B cell (primary cell): ENCODE data around the gene LRP1. TPM values are rescaled to one million over a fixed set of nuclear protein-coding genes. Genes with fewer than 3 reads are reported as not detected.

ENCODE experiments used
- ATAC-seq: fragments of 200-7000 bp; cut with Tn5 transposase; one replicate; pipeline ENCODE4 v1.10.0; 2021; ENCODE audit warnings: low read depth, mild to moderate bottlenecking, moderate number of reproducible peaks, moderate library complexity
- CTCF ChIA-PET: fragments of 350-600 bp; sonication (Branson Sonifier 250); formaldehyde crosslinking; loops from one replicate; lab custom pipeline; 2021; ENCODE audit warnings: antibody characterized with exemption, inconsistent platforms; lab: Charles Lee
- POLR2A ChIA-PET: fragments of 350-600 bp; sonication (Branson Sonifier 250); formaldehyde crosslinking; loops from one replicate; lab custom pipeline; 2021; ENCODE audit warnings: antibody characterized with exemption; lab: Charles Lee
- DNase-seq: peaks from one replicate; pipeline ENCODE4 v3.0.0; 2013
- H2AFZ ChIP-seq: 2 replicates; pipeline ENCODE4 v1.6.1; 2012; ENCODE audit warnings: mild to moderate bottlenecking, low read depth, low read length; ENCODE audit not compliant: insufficient read depth, poor library complexity, severe bottlenecking
- H3K27ac ChIP-seq, 2 donors: 1 replicate in 1 of 2; 2 replicates in 1 of 2; pipeline ENCODE4 v1.5.1; 2012 to 2013; ENCODE audit warnings: low read length in 2 of 2, mild to moderate bottlenecking in 2 of 2, moderate library complexity in 1 of 2
- H3K27me3 ChIP-seq, 4 experiments: fragments of 200-600 bp in 1 of 4; sonication (generic) in 1 of 4; replicated peaks in 1 of 4; 1 replicate in 2 of 4; 2 replicates in 2 of 4; pipeline versions ENCODE4 v1.6.1 to v1.7.0; 2013 to 2016; ENCODE audit warnings: low read length in 3 of 4, mild to moderate bottlenecking in 2 of 4, mixed read lengths in 1 of 4, moderate library complexity in 1 of 4; ENCODE audit not compliant: insufficient read depth in 4 of 4, control insufficient read depth in 3 of 4; ENCODE audit errors: control extremely low read depth in 1 of 4
- H3K36me3 ChIP-seq, 2 experiments: replicated peaks in 1 of 2; 1 replicate in 1 of 2; 2 replicates in 1 of 2; pipeline versions ENCODE4 v1.6.1 to v1.7.1; 2013; ENCODE audit warnings: low read length in 1 of 2; ENCODE audit not compliant: insufficient read depth in 2 of 2, control insufficient read depth in 1 of 2; ENCODE audit errors: control extremely low read depth in 1 of 2, extremely low read depth in 1 of 2
- H3K4me1 ChIP-seq, 2 donors: fragments of 200-600 bp in 1 of 2; sonication (generic) in 1 of 2; 1 replicate in 1 of 2; 2 replicates in 1 of 2; pipeline versions ENCODE4 v1.5.1 to v1.6.1; 2013 to 2017; ENCODE audit warnings: low read length in 2 of 2; ENCODE audit not compliant: control insufficient read depth in 2 of 2, insufficient read depth in 2 of 2
- H3K4me2 ChIP-seq: replicated peaks from 2 replicates; pipeline ENCODE3; 2012; ENCODE audit warnings: mild to moderate bottlenecking, low read depth, low read length; ENCODE audit not compliant: poor library complexity, severe bottlenecking
- H3K4me3 ChIP-seq, 5 experiments: fragments of 200-600 bp in 1 of 5; sonication (generic) in 1 of 5; 1 replicate in 3 of 5; 2 replicates in 2 of 5; pipeline versions ENCODE4 v1.5.1 to v1.7.0; 2011 to 2016; ENCODE audit warnings: low read length in 4 of 5, mild to moderate bottlenecking in 4 of 5, low read depth in 2 of 5, control low read depth in 1 of 5, moderate library complexity in 1 of 5; ENCODE audit not compliant: insufficient read depth in 1 of 5; ENCODE audit errors: control extremely low read depth in 1 of 5, extremely low read depth in 1 of 5
- H3K79me2 ChIP-seq: fragments of 200-600 bp; sonication (generic); one replicate; pipeline ENCODE4 v1.6.0; 2016; ENCODE audit warnings: low read length; ENCODE audit not compliant: control insufficient read depth, insufficient read depth
- H3K9ac ChIP-seq: fragments of 200-600 bp; sonication (generic); 2 replicates; pipeline ENCODE4 v1.6.1; 2017; ENCODE audit warnings: mild to moderate bottlenecking, low read length, moderate library complexity
- H3K9me3 ChIP-seq, 3 donors: one replicate each; pipeline versions ENCODE4 v1.6.1 to v1.7.1; 2013; ENCODE audit warnings: low read length in 2 of 3; ENCODE audit not compliant: control insufficient read depth in 2 of 3, insufficient read depth in 1 of 3; ENCODE audit errors: control extremely low read depth in 1 of 3
- H4K20me1 ChIP-seq: 2 replicates; pipeline ENCODE4 v1.6.0; 2012; ENCODE audit warnings: mild to moderate bottlenecking, low read length; ENCODE audit not compliant: insufficient read depth, control insufficient read depth, poor library complexity, severe bottlenecking
- H3K27ac Mint-ChIP-seq: one replicate; pipeline ENCODE4 v1.8.0; 2021; ENCODE audit warnings: mixed read lengths
- H3K27me3 Mint-ChIP-seq: one replicate; pipeline ENCODE4 v1.8.0; 2021; ENCODE audit warnings: mixed read lengths
- H3K4me1 Mint-ChIP-seq: one replicate; pipeline ENCODE4 v1.8.0; 2021; ENCODE audit warnings: mixed read lengths
- H3K4me3 Mint-ChIP-seq: one replicate; pipeline ENCODE4 v1.8.0; 2021; ENCODE audit warnings: mixed read lengths
- H3K9me3 Mint-ChIP-seq: one replicate; pipeline ENCODE4 v1.8.0; 2022; ENCODE audit warnings: mixed read lengths; ENCODE audit not compliant: insufficient read depth
- EZH2 ChIP-seq: IDR thresholded peaks from 2 replicates; pipeline ENCODE4 v1.6.1; 2012; ENCODE audit warnings: borderline replicate concordance, low read depth, mild to moderate bottlenecking, moderate library complexity, low read length; ENCODE audit not compliant: insufficient read depth, poor library complexity, severe bottlenecking
- WGBS: methylation state at CpG from one replicate; pipeline ENCODE4 v1.1.5; 2013; ENCODE audit warnings: missing lambda C conversion rate; ENCODE audit not compliant: insufficient coverage; 5-methylcytosine and 5-hydroxymethylcytosine counted together
- intact Hi-C: fragments of 100-400 bp; cut with micrococcal nuclease; formaldehyde crosslinking; loops from one replicate; pipeline ENCODE4 v1.10.0; 2022
- polyA plus RNA-seq: library from polyadenylated mRNA; depleted of rRNA; stranded (reverse); fragments of >200 nt; gene quantifications from 2 replicates; pipeline ENCODE4 v1.2.3, GENCODE V29; 2012
- total RNA-seq, 2 donors: library from RNA; stranded (reverse); fragments of 120-200 nt in 1 of 2; gene quantifications; 1 replicate in 1 of 2; 2 replicates in 1 of 2; pipeline versions ENCODE4 v1.2.3 to v1.2.4, GENCODE V29; 2013 to 2022
- TF ChIP-seq, protein P1 (sequence below): fragments of 200-600 bp; IDR thresholded peaks from one replicate; pipeline ENCODE4 v1.8.0; 2022; ENCODE audit warnings: antibody characterized with exemption, mild to moderate bottlenecking

LRP1 gene
- total and polyA plus RNA-seq, 2 donors (not counting 1 experiment from before 2014, with no cell fraction given), result 2.0 to 4.1 TPM

DNA sequence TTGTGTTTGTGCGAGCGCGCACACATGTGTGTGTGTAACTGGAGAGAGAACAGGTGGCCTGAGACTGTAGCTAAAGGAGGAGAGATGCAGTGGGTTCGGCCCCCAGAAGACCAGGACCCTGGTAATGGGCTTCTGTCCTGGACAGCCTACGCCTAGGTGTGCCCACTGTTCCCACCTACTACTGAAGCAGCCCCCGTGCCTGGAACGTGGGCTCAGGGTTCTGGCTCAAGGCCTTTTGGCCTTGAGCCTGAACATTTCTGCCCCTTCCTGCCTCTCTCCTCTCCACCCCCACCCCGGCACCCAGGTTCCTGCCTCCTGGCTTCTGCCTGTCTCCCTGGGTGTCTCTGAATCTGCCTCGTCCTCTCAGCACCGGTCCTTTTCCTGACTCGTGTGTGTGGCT lies 86.8 kb downstream of the LRP1 start:
- no peaks in the 10 kb centered on the region for H3K36me3 ChIP-seq
- Mint-ChIP-seq H3K9me3 (no peaks in the 10 kb centered on the region), H3K4me3 (peak overlapping the region; percentile 82), H3K27ac (peak overlapping the region; percentile 80), H3K4me1 (peaks cover 57% of the 10 kb centered on the region), H3K27me3 (peaks cover 41% of the 10 kb centered on the region)
- H3K4me1 ChIP-seq, result peaks cover 57 to 58% of the 10 kb centered on the region in 2 donors
- ATAC-seq (no peak), DNase-seq (no peak)
- intact Hi-C loops, result no loop called here
- H3K27me3 ChIP-seq, result peaks cover 0 to 70% (median 29%) of the 10 kb centered on the region in 4 experiments
- ChIA-PET POLR2A (interaction anchor here (3.3 to 5.6 kb wide), 2 partner anchors 14 to 25 kb away, joined by 28 to 110 read pairs; partner anchors contain the start of gene SHMT2), CTCF (interaction anchor here (0.6 to 8.8 kb wide), 7 partner anchors 22 to 587 kb away, joined by 4 to 838 read pairs (median 8); partner anchors contain the start of genes INHBE, SHMT2 and STAC3)
- peak overlapping the region; percentile 94 for H3K4me2 ChIP-seq
- TF ChIP-seq, protein P1, sequence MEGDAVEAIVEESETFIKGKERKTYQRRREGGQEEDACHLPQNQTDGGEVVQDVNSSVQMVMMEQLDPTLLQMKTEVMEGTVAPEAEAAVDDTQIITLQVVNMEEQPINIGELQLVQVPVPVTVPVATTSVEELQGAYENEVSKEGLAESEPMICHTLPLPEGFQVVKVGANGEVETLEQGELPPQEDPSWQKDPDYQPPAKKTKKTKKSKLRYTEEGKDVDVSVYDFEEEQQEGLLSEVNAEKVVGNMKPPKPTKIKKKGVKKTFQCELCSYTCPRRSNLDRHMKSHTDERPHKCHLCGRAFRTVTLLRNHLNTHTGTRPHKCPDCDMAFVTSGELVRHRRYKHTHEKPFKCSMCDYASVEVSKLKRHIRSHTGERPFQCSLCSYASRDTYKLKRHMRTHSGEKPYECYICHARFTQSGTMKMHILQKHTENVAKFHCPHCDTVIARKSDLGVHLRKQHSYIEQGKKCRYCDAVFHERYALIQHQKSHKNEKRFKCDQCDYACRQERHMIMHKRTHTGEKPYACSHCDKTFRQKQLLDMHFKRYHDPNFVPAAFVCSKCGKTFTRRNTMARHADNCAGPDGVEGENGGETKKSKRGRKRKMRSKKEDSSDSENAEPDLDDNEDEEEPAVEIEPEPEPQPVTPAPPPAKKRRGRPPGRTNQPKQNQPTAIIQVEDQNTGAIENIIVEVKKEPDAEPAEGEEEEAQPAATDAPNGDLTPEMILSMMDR, result no peak
- TF ChIP-seq EZH2, result no peak
- peak overlapping the region in 1 of 2 donors; percentile 80 for H3K27ac ChIP-seq
- WGBS, result 43% methylated on average over 8 of the region's 11 CpGs
- H4K20me1 ChIP-seq, result peaks cover 8% of the 10 kb centered on the region
- H2AFZ ChIP-seq, result no peak overlapping the region
- H3K9ac ChIP-seq, result no peak overlapping the region
- H3K79me2 ChIP-seq, result no peaks in the 10 kb centered on the region
- no peak overlapping the region for H3K4me3 ChIP-seq
- peaks cover 0 to 18% (median 0%) of the 10 kb centered on the region in 3 donors for H3K9me3 ChIP-seq

GRCh38 chr12:57215668-57216013 lies 87.4 kb downstream of the LRP1 start:
- DNase-seq (peak; percentile 77), ATAC-seq (peak; percentile 31)
- Histone ChIP-seq H3K79me2 (no peaks in the 10 kb centered on the region), H3K27ac (peak overlapping the region; percentile 79 to 80), H3K9ac (peak overlapping the region; percentile 65), H3K36me3 (no peaks in the 10 kb centered on the region), H2AFZ (peak overlapping the region; percentile 65), H3K4me3 (peak overlapping the region in 4 of 5 experiments; percentile 49 to 60 (median 52)), H4K20me1 (peaks cover 8% of the 10 kb centered on the region), H3K27me3 (peaks cover 0 to 76% (median 31%) of the 10 kb centered on the region in 4 experiments), H3K9me3 (peaks cover 0 to 18% (median 0%) of the 10 kb centered on the region in 3 donors), H3K4me1 (peaks cover 60 to 61% of the 10 kb centered on the region in 2 donors), H3K4me2 (peak overlapping the region; percentile 94)
- peak overlapping the region; percentile 82 for H3K4me3 Mint-ChIP-seq
- TF ChIP-seq EZH2, result no peak
- TF ChIP-seq, protein P1, result no peak
- WGBS, result 15% methylated on average over 7 of the region's 7 CpGs
- no peaks in the 10 kb centered on the region for H3K9me3 Mint-ChIP-seq
- POLR2A ChIA-PET, result interaction anchor here (3.3 to 5.6 kb wide), 2 partner anchors 13 to 24 kb away, joined by 28 to 110 read pairs; partner anchors contain the start of gene SHMT2
- CTCF ChIA-PET, result interaction anchor here (0.7 to 8.8 kb wide), 2 partner anchors 21 to 243 kb away, joined by 4 to 838 read pairs; partner anchors contain the start of genes SHMT2 and STAC3
- H3K27me3 Mint-ChIP-seq, result peaks cover 43% of the 10 kb centered on the region
- intact Hi-C loops, result loop anchor here (1.0 kb wide), 2 partner anchors 10 to 14 kb away; partner anchors contain the start of gene SHMT2
- peaks cover 59% of the 10 kb centered on the region for H3K4me1 Mint-ChIP-seq
- peak overlapping the region; percentile 80 for H3K27ac Mint-ChIP-seq
